ENCODE measurements around the gene SOS1. TPM values are rescaled to one million over a fixed set of nuclear protein-coding genes. Genes with fewer than 3 reads are reported as not detected.
A peak's percentile ranks its signal among the peaks of the same experiment; 100 is the strongest.
"Not testable (repeated sequence)": the region's sequence is repeated elsewhere in the genome, so short reads cannot be mapped to it uniquely, and the experiment has no call there.

SOS1 gene
- total RNA-seq, 2 donors from 2014 or later: 65.2 to 95.5 TPM

- no peaks in the 10 kb centered on the region for H3K9me3 ChIP-seq (ENCODE audit: control insufficient read depth, low read length, poor library complexity, severe bottlenecking)
- Mint-ChIP-seq H3K36me3 (ENCODE audit: low read depth) (no peaks in the 10 kb centered on the region), H3K4me3 (no peak overlapping the region), H3K27me3 (no peaks in the 10 kb centered on the region), H3K27ac (no peak overlapping the region), H3K4me1 (peaks cover 28% of the 10 kb centered on the region)
- DNase-seq (no peak), ATAC-seq (no peak)
Observed at GRCh38 chr2:39145906-39146421, 25.1 kb upstream of the SOS1 start.

- H3K27ac Mint-ChIP-seq: peak overlapping the region; percentile 99
- H3K36me3 Mint-ChIP-seq (ENCODE audit: low read depth): no peaks in the 10 kb centered on the region
- H3K27me3 Mint-ChIP-seq: no peaks in the 10 kb centered on the region
- H3K4me3 Mint-ChIP-seq: no peak overlapping the region
- peaks cover 36% of the 10 kb centered on the region for H3K4me1 Mint-ChIP-seq
- no peak for ATAC-seq
- no peaks in the 10 kb centered on the region for H3K9me3 ChIP-seq (ENCODE audit: control insufficient read depth, low read length, poor library complexity, severe bottlenecking)
- DNase-seq: no peak
Observed at GRCh38 chr2:39144416-39144815, 23.6 kb upstream of the SOS1 start.

- H3K36me3 Mint-ChIP-seq (ENCODE audit: low read depth): no peaks in the 10 kb centered on the region
- no peaks in the 10 kb centered on the region for H3K9me3 ChIP-seq (ENCODE audit: control insufficient read depth, low read length, poor library complexity, severe bottlenecking)
- peak overlapping the region; percentile 99 for H3K27ac Mint-ChIP-seq
- peaks cover 42% of the 10 kb centered on the region for H3K4me1 Mint-ChIP-seq
- H3K27me3 Mint-ChIP-seq: no peaks in the 10 kb centered on the region
- H3K4me3 Mint-ChIP-seq: peak overlapping the region; percentile 51
- DNase-seq (no peak), ATAC-seq (no peak)
Observed at GRCh38 chr2:39142904-39143605, 22.2 kb upstream of the SOS1 start.

- DNase-seq: peak in 1 of 3 donors; percentile 17
- peak overlapping the region; percentile 99 for H3K27ac Mint-ChIP-seq
- H3K36me3 Mint-ChIP-seq (ENCODE audit: low read depth): no peaks in the 10 kb centered on the region
- ATAC-seq: peak; percentile 91
- no peaks in the 10 kb centered on the region for H3K27me3 Mint-ChIP-seq
- peak overlapping the region; percentile 80 for H3K4me3 Mint-ChIP-seq
- no peaks in the 10 kb centered on the region for H3K9me3 ChIP-seq (ENCODE audit: control insufficient read depth, low read length, poor library complexity, severe bottlenecking)
- H3K4me1 Mint-ChIP-seq: peaks cover 43% of the 10 kb centered on the region
Observed at GRCh38 chr2:39141334-39142271, 20.8 kb upstream of the SOS1 start.

GRCh38 chr2:39140948-39141333, 20.1 kb upstream of the SOS1 start:
- not testable (repeated sequence) for H3K36me3 Mint-ChIP-seq (ENCODE audit: low read depth); H3K9me3 ChIP-seq (ENCODE audit: control insufficient read depth, low read length, poor library complexity, severe bottlenecking); DNase-seq; H3K27me3 Mint-ChIP-seq; ATAC-seq
- H3K27ac Mint-ChIP-seq: peak overlapping the region; percentile 99
- H3K4me1 Mint-ChIP-seq: peaks cover 48% of the 10 kb centered on the region
- H3K4me3 Mint-ChIP-seq: peak overlapping the region; percentile 80

GRCh38 chr2:39140322-39140847, 19.5 kb upstream of the SOS1 start:
- no peaks in the 10 kb centered on the region for H3K27me3 Mint-ChIP-seq
- H3K36me3 Mint-ChIP-seq (ENCODE audit: low read depth): no peaks in the 10 kb centered on the region
- no peak for ATAC-seq
- H3K27ac Mint-ChIP-seq: peak overlapping the region; percentile 99
- H3K4me1 Mint-ChIP-seq: peaks cover 54% of the 10 kb centered on the region
- no peak overlapping the region for H3K4me3 Mint-ChIP-seq
- no peaks in the 10 kb centered on the region for H3K9me3 ChIP-seq (ENCODE audit: control insufficient read depth, low read length, poor library complexity, severe bottlenecking)
- no peak for DNase-seq

GRCh38 chr2:39139511-39140237, 18.8 kb upstream of the SOS1 start:
- no peaks in the 10 kb centered on the region for H3K9me3 ChIP-seq (ENCODE audit: control insufficient read depth, low read length, poor library complexity, severe bottlenecking)
- Mint-ChIP-seq H3K27me3 (no peaks in the 10 kb centered on the region), H3K36me3 (ENCODE audit: low read depth) (no peaks in the 10 kb centered on the region), H3K27ac (peak overlapping the region; percentile 99), H3K4me1 (peaks cover 54% of the 10 kb centered on the region), H3K4me3 (no peak overlapping the region)
- no peak for ATAC-seq
- DNase-seq: no peak

GRCh38 chr2:39138837-39139211, 18.0 kb upstream of the SOS1 start:
- DNase-seq: no peak
- H3K4me1 Mint-ChIP-seq: peaks cover 61% of the 10 kb centered on the region
- H3K27ac Mint-ChIP-seq: peak overlapping the region; percentile 99
- no peaks in the 10 kb centered on the region for H3K27me3 Mint-ChIP-seq
- H3K4me3 Mint-ChIP-seq: peak overlapping the region; percentile 61
- no peaks in the 10 kb centered on the region for H3K9me3 ChIP-seq (ENCODE audit: control insufficient read depth, low read length, poor library complexity, severe bottlenecking)
- ATAC-seq: no peak
- no peaks in the 10 kb centered on the region for H3K36me3 Mint-ChIP-seq (ENCODE audit: low read depth)

- Mint-ChIP-seq H3K4me1 (peaks cover 61% of the 10 kb centered on the region), H3K27ac (peak overlapping the region; percentile 99)
- H3K27me3 Mint-ChIP-seq; H3K36me3 Mint-ChIP-seq (ENCODE audit: low read depth); H3K4me3 Mint-ChIP-seq; ATAC-seq; H3K9me3 ChIP-seq (ENCODE audit: control insufficient read depth, low read length, poor library complexity, severe bottlenecking); DNase-seq: not testable (repeated sequence)
Observed at GRCh38 chr2:39138187-39138836, 17.5 kb upstream of the SOS1 start.

- DNase-seq (no peak), ATAC-seq (peak; percentile 77)
- Mint-ChIP-seq H3K4me1 (peaks cover 51% of the 10 kb centered on the region), H3K27ac (peak overlapping the region; percentile 96), H3K36me3 (ENCODE audit: low read depth) (peaks cover 2% of the 10 kb centered on the region), H3K27me3 (no peaks in the 10 kb centered on the region), H3K4me3 (peak overlapping the region; percentile 85)
- no peaks in the 10 kb centered on the region for H3K9me3 ChIP-seq (ENCODE audit: control insufficient read depth, low read length, poor library complexity, severe bottlenecking)
Observed at GRCh38 chr2:39136799-39137198, 15.9 kb upstream of the SOS1 start.

- Mint-ChIP-seq H3K27me3 (no peaks in the 10 kb centered on the region), H3K36me3 (ENCODE audit: low read depth) (peaks cover 2% of the 10 kb centered on the region), H3K27ac (peak overlapping the region; percentile 96), H3K4me3 (peak overlapping the region; percentile 85), H3K4me1 (peaks cover 50% of the 10 kb centered on the region)
- DNase-seq (no peak), ATAC-seq (peak; percentile 35)
- no peaks in the 10 kb centered on the region for H3K9me3 ChIP-seq (ENCODE audit: control insufficient read depth, low read length, poor library complexity, severe bottlenecking)
Observed at GRCh38 chr2:39135690-39136259, 14.9 kb upstream of the SOS1 start.

GRCh38 chr2:39133215-39133851, 12.5 kb upstream of the SOS1 start:
- H3K4me1 Mint-ChIP-seq: peaks cover 45% of the 10 kb centered on the region
- ATAC-seq (no peak), DNase-seq (no peak)
- H3K36me3 Mint-ChIP-seq (ENCODE audit: low read depth): peaks cover 2% of the 10 kb centered on the region
- H3K27me3 Mint-ChIP-seq: no peaks in the 10 kb centered on the region
- H3K9me3 ChIP-seq (ENCODE audit: control insufficient read depth, low read length, poor library complexity, severe bottlenecking): no peaks in the 10 kb centered on the region
- H3K27ac Mint-ChIP-seq: peak overlapping the region; percentile 87
- H3K4me3 Mint-ChIP-seq: no peak overlapping the region

All from T-helper 17 cell (primary cell).